Sigmoid colon (tissue), 4 donors: ENCODE results near the gene TTC39B.

ENCODE experiments used
- CTCF ChIP-seq, 4 experiments: fragments of 450-650 bp in 3 of 4; fragments of 200-600 bp in 1 of 4; IDR thresholded peaks; one replicate each; pipeline ENCODE4 v1.5.1; 2016 to 2019; ENCODE audit warnings: antibody characterized with exemption in 4 of 4, mild to moderate bottlenecking in 3 of 4, moderate library complexity in 2 of 4
- POLR2A ChIP-seq, 2 donors: fragments of 450-650 bp; IDR thresholded peaks; one replicate each; pipeline ENCODE4 v1.6.1; 2016; ENCODE audit warnings: antibody characterized with exemption in 2 of 2, mild to moderate bottlenecking in 2 of 2, moderate library complexity in 2 of 2
- POLR2AphosphoS5 ChIP-seq, 4 donors: sonication (generic); formaldehyde crosslinking; IDR thresholded peaks; one replicate each; pipeline ENCODE4 v1.6.1; 2017; ENCODE audit warnings: antibody characterized with exemption in 4 of 4

- TF ChIP-seq CTCF (IDR thresholded peaks at IDR 0.05) (no peak), POLR2AphosphoS5 (IDR thresholded peaks at IDR 0.05) (no peak), POLR2A (IDR thresholded peaks at IDR 0.05) (no peak)
Measured at GRCh38 chr9:15187589-15187988, 119.4 kb downstream of the TTC39B start.
